HCT116 (cell line): ENCODE results near the gene ABCA5. TPM values are rescaled to one million over a fixed set of nuclear protein-coding genes. Genes with fewer than 3 reads are reported as not detected.

Experiments
- ATAC-seq: fragments of 200-7000 bp; cut with Tn5 transposase; 2 replicates; pipeline ENCODE4 v1.9.1; 2020; ENCODE audit warnings: mild to moderate bottlenecking, moderate library complexity
- BruUV-seq: library from RNA; stranded (reverse); fragments of 400-500 nt; replicated peaks from 2 replicates; lab custom pipeline; 2021; lab: Mats Ljungman, UMichigan
- CTCF ChIA-PET: fragments of 300-600 bp; sonication (Branson Sonifier 250); formaldehyde crosslinking; loops from one replicate; lab custom pipeline; 2021; ENCODE audit warnings: antibody characterized with exemption; lab: Charles Lee
- POLR2A ChIA-PET: fragments of 300-600, 350-600 bp; sonication (Branson Sonifier 250); formaldehyde crosslinking; loops from one replicate; lab custom pipeline; 2021; ENCODE audit warnings: antibody characterized with exemption; lab: Charles Lee
- RAD21 ChIA-PET, 2 experiments: fragments of 300-600 bp; sonication (Branson Sonifier 250); formaldehyde crosslinking; loops; one replicate each; lab custom pipeline; 2023; ENCODE audit warnings: low total read pairs in 2 of 2; ENCODE audit not compliant: uncharacterized antibody in 2 of 2, unreplicated experiment in 2 of 2, low non-redundant PET in 1 of 2; lab: Charles Lee
- DNase-seq: peaks from one replicate; pipeline ENCODE4 v3.0.0-alpha.2; 2010; ENCODE audit warnings: low read depth, low spot score
- H2AFZ ChIP-seq: fragments of 200-600 bp; shearing (Covaris generic), sonication (generic); 2 replicates; pipeline ENCODE4 v1.6.1; 2017; ENCODE audit warnings: low read depth, mixed run types, mixed read lengths, antibody characterized with exemption, low read length; ENCODE audit not compliant: poor library complexity, severe bottlenecking
- H3K27ac ChIP-seq: 2 replicates; pipeline ENCODE4 v1.5.1; 2012; ENCODE audit warnings: low read depth, low read length
- H3K27me3 ChIP-seq: fragments of 200-600 bp; sonication (generic); 2 replicates; pipeline ENCODE4 v1.6.1; 2016; ENCODE audit warnings: mixed run types, low read length, mixed read lengths; ENCODE audit not compliant: insufficient read depth
- H3K36me3 ChIP-seq, 2 experiments: fragments of 200-500 bp in 1 of 2; fragments of 200-600 bp in 1 of 2; sonication (Bioruptor generic) in 1 of 2; sonication (generic) in 1 of 2; 2 replicates each; pipeline versions ENCODE4 v1.5.1 to v1.6.1; 2014 to 2016; ENCODE audit warnings: low read length in 2 of 2, inconsistent platforms in 1 of 2, mixed read lengths in 1 of 2, mixed run types in 1 of 2; ENCODE audit not compliant: insufficient read depth in 2 of 2, control insufficient read depth in 1 of 2
- H3K4me1 ChIP-seq, 2 experiments: fragments of 200-600 bp in 1 of 2; sonication (generic) in 1 of 2; 2 replicates each; pipeline versions ENCODE4 v1.5.1 to v1.6.1; 2012 to 2017; ENCODE audit warnings: low read length in 2 of 2, inconsistent platforms in 1 of 2, mild to moderate bottlenecking in 1 of 2, mixed read lengths in 1 of 2, mixed run types in 1 of 2, moderate library complexity in 1 of 2; ENCODE audit not compliant: insufficient read depth in 2 of 2, control insufficient read depth in 1 of 2
- H3K4me2 ChIP-seq: fragments of 200-600 bp; sonication (generic); 2 replicates; pipeline ENCODE4 v1.6.1; 2017; ENCODE audit warnings: mixed run types, low read length, mixed read lengths
- H3K4me3 ChIP-seq, 2 experiments: fragments of 200-600 bp in 1 of 2; sonication (generic) in 1 of 2; replicated peaks in 1 of 2; 2 replicates each; pipeline ENCODE4 v1.5.1; 2011 to 2016; ENCODE audit warnings: low read length in 2 of 2, control low read depth in 1 of 2, low read depth in 1 of 2, mild to moderate bottlenecking in 1 of 2, mixed read lengths in 1 of 2, mixed run types in 1 of 2
- H3K79me2 ChIP-seq: fragments of 200-600 bp; sonication (generic); 2 replicates; pipeline ENCODE4 v1.6.1; 2017; ENCODE audit warnings: mild to moderate bottlenecking, mixed run types, low read length, moderate library complexity, mixed read lengths; ENCODE audit not compliant: insufficient read depth
- H3K9ac ChIP-seq: fragments of 200-600 bp; sonication (generic); 2 replicates; pipeline ENCODE4 v1.6.1; 2016; ENCODE audit warnings: low read length, mixed read lengths
- H3K9me2 ChIP-seq: fragments of 200-600 bp; sonication (generic), shearing (Covaris generic); 2 replicates; pipeline ENCODE4 v1.6.1; 2017; ENCODE audit warnings: mixed run types, mild to moderate bottlenecking, moderate library complexity; ENCODE audit not compliant: insufficient read depth
- H3K9me3 ChIP-seq, 2 experiments: fragments of 200-500 bp in 1 of 2; fragments of 200-600 bp in 1 of 2; sonication (Bioruptor generic) in 1 of 2; sonication (generic) in 1 of 2; 2 replicates each; pipeline ENCODE4 v1.6.1; 2014 to 2017; ENCODE audit warnings: low read length in 2 of 2, mixed read lengths in 2 of 2, inconsistent platforms in 1 of 2, low read depth in 1 of 2, mild to moderate bottlenecking in 1 of 2, mixed run types in 1 of 2, moderate library complexity in 1 of 2; ENCODE audit not compliant: control insufficient read depth in 1 of 2, insufficient read depth in 1 of 2
- H4K20me1 ChIP-seq: fragments of 200-600 bp; sonication (generic), shearing (Covaris generic); 2 replicates; pipeline ENCODE4 v1.6.1; 2017; ENCODE audit warnings: mixed run types, mild to moderate bottlenecking, moderate library complexity; ENCODE audit not compliant: insufficient read depth
- CBX3 ChIP-seq: IDR thresholded peaks from 2 replicates; pipeline ENCODE4 v1.6.1; 2012; ENCODE audit warnings: low read depth
- ELF1 ChIP-seq: IDR thresholded peaks from 2 replicates; pipeline ENCODE4 v1.6.1; 2012; ENCODE audit warnings: low read depth, borderline replicate concordance
- EZH2 ChIP-seq: fragments of 200-600 bp; sonication (generic); IDR thresholded peaks from 2 replicates; pipeline ENCODE4 v1.6.1; 2017; ENCODE audit warnings: antibody characterized with exemption, mixed run types
- JUND ChIP-seq: IDR thresholded peaks from 2 replicates; pipeline ENCODE4 v1.6.1; 2012
- MAX ChIP-seq: IDR thresholded peaks from 2 replicates; pipeline ENCODE4 v1.6.1; 2012
- POLR2A ChIP-seq: IDR thresholded peaks from 2 replicates; pipeline ENCODE4 v1.7.0; 2011; ENCODE audit warnings: borderline replicate concordance; ENCODE audit not compliant: insufficient read depth, insufficient read length; ENCODE audit errors: extremely low read depth
- POLR2AphosphoS5 ChIP-seq: IDR thresholded peaks from 2 replicates; pipeline ENCODE4 v1.6.1; 2011; ENCODE audit warnings: mild to moderate bottlenecking, low read depth, low read length, moderate library complexity
- RAD21 ChIP-seq: IDR thresholded peaks from 2 replicates; pipeline ENCODE4 v1.6.1; 2012; ENCODE audit warnings: low read depth, mild to moderate bottlenecking
- SRF ChIP-seq: IDR thresholded peaks from 2 replicates; pipeline ENCODE4 v1.6.1; 2012; ENCODE audit warnings: low read depth
- TCF7L2 ChIP-seq: IDR thresholded peaks from 2 replicates; pipeline ENCODE4 v1.7.0; 2011; ENCODE audit warnings: borderline replicate concordance, inconsistent platforms; ENCODE audit not compliant: insufficient read depth, insufficient read length; ENCODE audit errors: extremely low read depth
- ZBTB33 ChIP-seq: IDR thresholded peaks from 2 replicates; pipeline ENCODE4 v1.6.1; 2011; ENCODE audit warnings: mild to moderate bottlenecking, low read length, moderate library complexity; ENCODE audit not compliant: insufficient replicate concordance; ENCODE audit errors: extremely low read depth
- ZFX ChIP-seq: fragments of 450-650 bp; IDR thresholded peaks from 2 replicates; pipeline ENCODE4 v1.6.1; 2017
- intact Hi-C: fragments of 100-400 bp; cut with micrococcal nuclease; formaldehyde crosslinking; loops from 2 replicates; pipeline ENCODE4 v1.10.0; 2022
- total RNA-seq: library from RNA; stranded (reverse); gene quantifications from one replicate; pipeline ENCODE4 v1.2.1, GENCODE V29; 2021; ENCODE audit not compliant: unreplicated experiment
- TF ChIP-seq, protein P1 (sequence below): IDR thresholded peaks from 2 replicates; pipeline ENCODE4 v1.6.1; 2012; ENCODE audit warnings: low read depth

ABCA5 gene
- total RNA-seq, 1 experiment from 2014 or later, result 6.8 TPM

- no peak for TF ChIP-seq ZBTB33
- TF ChIP-seq SRF, result no peak
- TF ChIP-seq, protein P1, sequence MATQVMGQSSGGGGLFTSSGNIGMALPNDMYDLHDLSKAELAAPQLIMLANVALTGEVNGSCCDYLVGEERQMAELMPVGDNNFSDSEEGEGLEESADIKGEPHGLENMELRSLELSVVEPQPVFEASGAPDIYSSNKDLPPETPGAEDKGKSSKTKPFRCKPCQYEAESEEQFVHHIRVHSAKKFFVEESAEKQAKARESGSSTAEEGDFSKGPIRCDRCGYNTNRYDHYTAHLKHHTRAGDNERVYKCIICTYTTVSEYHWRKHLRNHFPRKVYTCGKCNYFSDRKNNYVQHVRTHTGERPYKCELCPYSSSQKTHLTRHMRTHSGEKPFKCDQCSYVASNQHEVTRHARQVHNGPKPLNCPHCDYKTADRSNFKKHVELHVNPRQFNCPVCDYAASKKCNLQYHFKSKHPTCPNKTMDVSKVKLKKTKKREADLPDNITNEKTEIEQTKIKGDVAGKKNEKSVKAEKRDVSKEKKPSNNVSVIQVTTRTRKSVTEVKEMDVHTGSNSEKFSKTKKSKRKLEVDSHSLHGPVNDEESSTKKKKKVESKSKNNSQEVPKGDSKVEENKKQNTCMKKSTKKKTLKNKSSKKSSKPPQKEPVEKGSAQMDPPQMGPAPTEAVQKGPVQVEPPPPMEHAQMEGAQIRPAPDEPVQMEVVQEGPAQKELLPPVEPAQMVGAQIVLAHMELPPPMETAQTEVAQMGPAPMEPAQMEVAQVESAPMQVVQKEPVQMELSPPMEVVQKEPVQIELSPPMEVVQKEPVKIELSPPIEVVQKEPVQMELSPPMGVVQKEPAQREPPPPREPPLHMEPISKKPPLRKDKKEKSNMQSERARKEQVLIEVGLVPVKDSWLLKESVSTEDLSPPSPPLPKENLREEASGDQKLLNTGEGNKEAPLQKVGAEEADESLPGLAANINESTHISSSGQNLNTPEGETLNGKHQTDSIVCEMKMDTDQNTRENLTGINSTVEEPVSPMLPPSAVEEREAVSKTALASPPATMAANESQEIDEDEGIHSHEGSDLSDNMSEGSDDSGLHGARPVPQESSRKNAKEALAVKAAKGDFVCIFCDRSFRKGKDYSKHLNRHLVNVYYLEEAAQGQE, result no peak
- no peak for TF ChIP-seq JUND
- no peak for TF ChIP-seq EZH2
- no peak for TF ChIP-seq POLR2AphosphoS5
Observed at GRCh38 chr17:69223809-69224208, 103.1 kb downstream of the ABCA5 start (continued).

DNA sequence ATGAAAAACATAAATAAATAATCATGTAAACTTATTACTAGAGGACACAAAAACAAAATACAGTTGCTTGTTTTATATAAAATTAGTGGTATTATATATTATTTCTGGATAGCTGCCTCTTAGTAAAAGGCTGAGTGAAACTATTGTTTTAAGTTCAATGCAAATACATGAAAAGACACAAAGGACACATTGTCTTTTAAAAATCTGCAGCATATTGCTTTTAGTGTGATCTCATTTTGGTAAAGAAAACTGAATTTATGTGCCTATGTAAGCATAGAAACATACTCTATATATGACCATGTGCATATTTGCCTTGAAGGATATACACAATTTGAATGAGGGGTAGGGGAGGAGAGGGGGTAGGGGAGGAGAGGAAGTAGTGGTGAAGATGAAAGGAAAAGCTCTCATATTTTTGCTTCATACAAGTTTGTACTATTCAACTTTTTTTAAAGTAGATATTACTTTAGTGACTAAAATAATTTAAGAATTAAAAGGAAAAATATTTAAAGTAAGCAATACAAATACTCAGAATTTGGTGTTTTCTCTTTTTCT is 104.2 kb downstream of the ABCA5 start:
- Histone ChIP-seq H3K9me3 (no peaks in the 10 kb centered on the region), H4K20me1 (no peaks in the 10 kb centered on the region), H3K4me1 (peaks cover 0 to 4% of the 10 kb centered on the region in 2 experiments; a peak in 1 of 4 replicates), H2AFZ (no peak overlapping the region), H3K4me3 (no peak overlapping the region), H3K36me3 (no peaks in the 10 kb centered on the region), H3K79me2 (no peaks in the 10 kb centered on the region), H3K9ac (no peak overlapping the region), H3K27ac (no peak overlapping the region), H3K27me3 (no peaks in the 10 kb centered on the region), H3K9me2 (no peaks in the 10 kb centered on the region), H3K4me2 (no peak overlapping the region)
- ATAC-seq (no peak), DNase-seq (no peak)
- RAD21 ChIA-PET, result no interaction called here
- CTCF ChIA-PET, result interaction anchor here (1.6 kb wide), 1 partner anchor 11 kb away, joined by 4 read pairs; no protein-coding TSS in a partner anchor
- intact Hi-C loops, result no loop called here
- BruUV-seq, result no TSS peak
- POLR2A ChIA-PET, result no interaction called here
- TF ChIP-seq ZFX, result no peak
- TF ChIP-seq ELF1, result no peak
- no peak for TF ChIP-seq ZBTB33
- TF ChIP-seq SRF, result no peak
- TF ChIP-seq CBX3, result no peak
- TF ChIP-seq MAX, result no peak
- TF ChIP-seq RAD21, result no peak
- no peak for TF ChIP-seq TCF7L2
- TF ChIP-seq, protein P1, result no peak
- TF ChIP-seq POLR2A, result no peak
